Adrenal gland (tissue), 5 donors: ENCODE results near the gene STX18.

Experiments used
- POLR2A ChIP-seq, 2 donors: fragments of 450-650 bp; IDR thresholded peaks; one replicate each; pipeline ENCODE4 v1.6.1; 2017; ENCODE audit warnings: antibody characterized with exemption in 2 of 2, mild to moderate bottlenecking in 2 of 2, moderate library complexity in 1 of 2
- TF ChIP-seq, protein P1 (sequence below), 6 experiments: fragments of 450-650 bp in 4 of 6; fragments of 200-600 bp in 2 of 6; sonication (generic) in 1 of 6; IDR thresholded peaks; 1 replicate in 5 of 6; 2 replicates in 1 of 6; pipeline versions ENCODE4 v1.5.1 to v1.8.0; 2016 to 2021; ENCODE audit warnings: antibody characterized with exemption in 6 of 6, mild to moderate bottlenecking in 2 of 6, moderate library complexity in 1 of 6
- donor health status: DM: no; HTN: no; CAD: no.

DNA sequence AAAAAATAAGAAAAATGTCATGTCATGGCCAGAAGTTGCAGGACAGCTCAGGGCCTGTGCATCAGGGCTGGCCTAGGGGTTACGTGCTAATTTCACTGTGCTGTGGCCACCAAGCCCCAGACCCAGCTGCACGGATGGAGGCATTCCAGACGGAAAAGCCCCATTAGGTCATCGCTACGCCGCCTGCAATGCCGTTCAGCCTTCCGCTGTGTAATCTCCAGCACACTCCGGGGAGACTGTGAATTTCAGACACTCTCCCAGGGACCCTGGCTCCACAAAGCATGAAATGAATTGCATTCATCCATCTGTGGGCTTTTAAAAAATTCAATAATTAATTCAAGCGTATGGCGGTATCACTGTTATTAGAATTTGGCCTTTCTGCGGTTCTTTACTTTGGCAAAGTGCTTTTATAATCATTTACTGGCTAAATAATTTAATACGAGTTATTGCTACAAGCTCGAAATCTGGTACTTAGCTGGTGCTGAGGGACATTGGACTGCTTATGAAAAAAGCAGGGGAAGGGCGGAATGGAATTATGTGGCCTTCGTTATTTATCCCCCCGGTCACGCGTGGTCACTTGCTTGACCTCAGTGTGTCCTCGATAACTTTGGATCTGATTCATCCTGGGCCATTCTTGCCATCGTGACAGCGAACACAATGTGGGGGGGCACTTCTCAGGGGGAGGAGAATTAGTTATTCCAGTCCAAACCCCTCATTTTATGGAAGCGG, 164.0 kb downstream of the STX18 start:
- TF ChIP-seq, protein P1, sequence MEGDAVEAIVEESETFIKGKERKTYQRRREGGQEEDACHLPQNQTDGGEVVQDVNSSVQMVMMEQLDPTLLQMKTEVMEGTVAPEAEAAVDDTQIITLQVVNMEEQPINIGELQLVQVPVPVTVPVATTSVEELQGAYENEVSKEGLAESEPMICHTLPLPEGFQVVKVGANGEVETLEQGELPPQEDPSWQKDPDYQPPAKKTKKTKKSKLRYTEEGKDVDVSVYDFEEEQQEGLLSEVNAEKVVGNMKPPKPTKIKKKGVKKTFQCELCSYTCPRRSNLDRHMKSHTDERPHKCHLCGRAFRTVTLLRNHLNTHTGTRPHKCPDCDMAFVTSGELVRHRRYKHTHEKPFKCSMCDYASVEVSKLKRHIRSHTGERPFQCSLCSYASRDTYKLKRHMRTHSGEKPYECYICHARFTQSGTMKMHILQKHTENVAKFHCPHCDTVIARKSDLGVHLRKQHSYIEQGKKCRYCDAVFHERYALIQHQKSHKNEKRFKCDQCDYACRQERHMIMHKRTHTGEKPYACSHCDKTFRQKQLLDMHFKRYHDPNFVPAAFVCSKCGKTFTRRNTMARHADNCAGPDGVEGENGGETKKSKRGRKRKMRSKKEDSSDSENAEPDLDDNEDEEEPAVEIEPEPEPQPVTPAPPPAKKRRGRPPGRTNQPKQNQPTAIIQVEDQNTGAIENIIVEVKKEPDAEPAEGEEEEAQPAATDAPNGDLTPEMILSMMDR (IDR thresholded peaks at IDR 0.05): no peak
- no peak for TF ChIP-seq POLR2A (IDR thresholded peaks at IDR 0.05)
